Measurements from ENCODE around the gene EFNB2.

GRCh38 chr13:106507560-106508274 lies 27.7 kb downstream of the EFNB2 start:
- TF ChIP-seq POLR2AphosphoS5 (IDR thresholded peaks at IDR 0.05; ENCODE audit: insufficient read depth, low read depth, low read length) (no peak), CTCF (IDR thresholded peaks at IDR 0.05; ENCODE audit: extremely low read depth in 1 of 2, insufficient read depth in 1 of 2, low read depth in 1 of 2, low read length in 2 of 2) (no peak), POLR2A (IDR thresholded peaks at IDR 0.05; ENCODE audit: low read depth, low read length) (no peak), GATA2 (IDR thresholded peaks at IDR 0.05; ENCODE audit: insufficient read depth, insufficient read length, low read depth, low read length) (no peak), EZH2 (IDR thresholded peaks at IDR 0.05; ENCODE audit: borderline replicate concordance, low read depth, low read length, severe bottlenecking) (no peak), FOS (IDR thresholded peaks at IDR 0.05; ENCODE audit: borderline replicate concordance, insufficient read depth, low read length) (no peak)
